ENCODE data around the gene AMIGO3. TPM values are rescaled to one million over a fixed set of nuclear protein-coding genes. Genes with fewer than 3 reads are reported as not detected.

Gene AMIGO3
- total RNA-seq, 1 experiment from 2014 or later = 0.32 TPM

GRCh38 chr3:49669352-49669751 lies 50.1 kb downstream of the AMIGO3 start:
- H3K79me2 ChIP-seq (ENCODE audit: insufficient read depth, low read length) = peaks cover 2% of the 10 kb centered on the region; the same call in 1 of the 2 replicates
- H3K4me2 ChIP-seq (ENCODE audit: low read length) = peak overlapping the region; percentile 34
- BruUV-seq (replicated peaks) = no TSS peak

More at GRCh38 chr3:49669352-49669751, 50.1 kb downstream of the AMIGO3 start:
- no peaks in the 10 kb centered on the region for H3K36me3 ChIP-seq (ENCODE audit: control insufficient read depth in 1 of 2, insufficient read depth in 2 of 2, low read length in 2 of 2)
- intact Hi-C loops (cut with micrococcal nuclease) = no loop called here
- H3K4me3 ChIP-seq (replicated peaks in 1 of 2; ENCODE audit: low read depth in 1 of 2, low read length in 2 of 2) = no peak overlapping the region
- H3K9me2 ChIP-seq (ENCODE audit: insufficient read depth) = no peaks in the 10 kb centered on the region
- peaks cover 6 to 42% of the 10 kb centered on the region in 2 experiments; a peak in 3 of 4 replicates for H3K4me1 ChIP-seq (ENCODE audit: control insufficient read depth in 1 of 2, insufficient read depth in 2 of 2, low read length in 2 of 2)
- POLR2A ChIA-PET = interaction anchor here (1.5 kb wide), 1 partner anchor 129 kb away, joined by 5 read pairs; no protein-coding TSS in a partner anchor
- no peaks in the 10 kb centered on the region for H3K9me3 ChIP-seq (ENCODE audit: control insufficient read depth in 1 of 2, insufficient read depth in 1 of 2, low read depth in 1 of 2, low read length in 2 of 2)
- CTCF ChIA-PET = interaction anchor here (2.1 kb wide), 1 partner anchor 130 kb away, joined by 18 read pairs; no protein-coding TSS in a partner anchor
- H3K27ac ChIP-seq (ENCODE audit: low read depth, low read length) = no peak overlapping the region
- no peak for ATAC-seq
- H2AFZ ChIP-seq (ENCODE audit: low read depth, low read length, poor library complexity, severe bottlenecking) = no peak overlapping the region
- no peak for DNase-seq (ENCODE audit: low read depth, low spot score)
- TF ChIP-seq ELF1 (IDR thresholded peaks at IDR 0.05; ENCODE audit: borderline replicate concordance, low read depth) = no peak
- no peak for TF ChIP-seq SIN3A (IDR thresholded peaks at IDR 0.05; ENCODE audit: low read depth)
- no peak for TF ChIP-seq EZH2 (IDR thresholded peaks at IDR 0.05)
- TF ChIP-seq ZBTB33 (IDR thresholded peaks at IDR 0.05; ENCODE audit: extremely low read depth, insufficient replicate concordance, low read length) = no peak
- TF ChIP-seq SRF (IDR thresholded peaks at IDR 0.05; ENCODE audit: low read depth) = no peak
- no peak for TF ChIP-seq YY1 (IDR thresholded peaks at IDR 0.05; ENCODE audit: extremely low read depth, insufficient replicate concordance, low read depth, low read length)
- no peak for TF ChIP-seq RAD21 (IDR thresholded peaks at IDR 0.05; ENCODE audit: low read depth)
- TF ChIP-seq MAX (IDR thresholded peaks at IDR 0.05) = no peak
- TF ChIP-seq FOSL1 (IDR thresholded peaks at IDR 0.05; ENCODE audit: low read depth) = no peak
- TF ChIP-seq EGR1 (IDR thresholded peaks at IDR 0.05; ENCODE audit: low read depth) = no peak
- TF ChIP-seq CEBPB (IDR thresholded peaks at IDR 0.05; ENCODE audit: low read depth) = no peak
- no peak for TF ChIP-seq POLR2A (IDR thresholded peaks at IDR 0.05; ENCODE audit: borderline replicate concordance, extremely low read depth, insufficient read depth, insufficient read length)
- TF ChIP-seq TCF7L2 (IDR thresholded peaks at IDR 0.05; ENCODE audit: borderline replicate concordance, extremely low read depth, insufficient read depth, insufficient read length) = no peak
- no peak for TF ChIP-seq ZFX (IDR thresholded peaks at IDR 0.05)
- no peak for TF ChIP-seq JUND (IDR thresholded peaks at IDR 0.05)
- RAD21 ChIA-PET (ENCODE audit: low non-redundant PET in 1 of 2, low total read pairs in 2 of 2, uncharacterized antibody in 2 of 2, unreplicated experiment in 2 of 2) = interaction anchor here (1.1 to 2.1 kb wide), 2 partner anchors 129 to 130 kb away, joined by 3 to 7 read pairs; no protein-coding TSS in a partner anchor
- no peak overlapping the region for H3K9ac ChIP-seq (ENCODE audit: low read length)
- no peaks in the 10 kb centered on the region for H4K20me1 ChIP-seq (ENCODE audit: insufficient read depth)
- H3K27me3 ChIP-seq (ENCODE audit: insufficient read depth, low read length) = no peaks in the 10 kb centered on the region

Measured in HCT116 (cell line).